Esophagus mucosa (tissue), 1 donor: Measurements from ENCODE around the gene ENTPD7. TPM values are rescaled to one million over a fixed set of nuclear protein-coding genes. Genes with fewer than 3 reads are reported as not detected.

Experiments
- ATAC-seq: fragments of 200-7000 bp; cut with Tn5 transposase; one replicate; pipeline ENCODE4 v1.9.1; 2020
- total RNA-seq: library from RNA; stranded (reverse); gene quantifications from one replicate; pipeline ENCODE4 v1.2.4, GENCODE V29; 2023
- donor health status: DM: yes; HTN: yes; CAD: no.

Gene ENTPD7
- total RNA-seq, 1 donor from 2014 or later, result 16.0 TPM

DNA sequence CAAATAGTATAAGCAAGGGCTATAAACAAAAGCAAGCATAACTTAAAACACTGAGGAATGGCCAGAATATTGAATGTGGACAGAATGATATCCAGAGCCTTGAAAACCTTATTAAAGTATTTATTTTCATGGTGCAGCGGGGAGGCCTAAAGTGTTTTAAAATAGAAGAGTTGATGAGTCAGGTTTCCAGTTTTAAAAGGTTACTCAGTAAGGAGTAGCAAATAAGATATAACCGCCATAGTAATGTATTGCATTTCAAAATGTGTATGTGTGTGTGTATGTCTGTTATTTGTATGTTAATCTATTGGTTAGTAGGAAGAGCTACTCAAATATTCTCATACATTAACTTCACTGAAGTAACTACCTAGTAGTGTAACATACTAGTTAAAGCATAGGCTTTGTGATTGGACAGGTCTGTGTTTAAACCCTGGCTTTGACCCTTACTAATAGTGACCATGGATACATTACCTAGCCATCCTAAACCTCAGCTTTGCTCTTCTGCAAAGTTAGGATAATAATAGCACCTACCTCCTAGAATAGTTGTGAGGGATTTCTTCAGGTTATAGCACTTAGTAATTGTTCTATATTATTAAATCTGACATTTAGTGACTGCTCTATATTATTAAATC, 89.6 kb downstream of the ENTPD7 start:
- no peak for ATAC-seq

DNA sequence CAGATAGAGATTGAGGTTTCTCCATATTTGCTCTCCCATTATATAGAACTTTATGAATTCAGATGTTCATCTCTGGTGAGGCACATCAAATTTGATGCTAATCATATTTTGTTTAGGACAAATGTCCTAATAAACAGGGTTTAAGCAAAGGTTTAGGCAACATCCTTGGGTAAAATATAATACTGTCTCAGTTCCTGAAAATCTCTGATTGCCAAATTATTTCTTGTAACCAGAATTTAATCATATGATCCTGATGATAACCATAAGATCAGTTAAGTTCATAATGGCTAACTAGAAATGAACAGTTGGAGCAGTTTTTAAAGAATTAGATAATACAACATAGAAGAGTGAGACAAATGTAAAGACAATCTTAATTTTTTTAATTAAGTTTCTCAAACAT, 91.3 kb downstream of the ENTPD7 start:
- no peak for ATAC-seq

DNA sequence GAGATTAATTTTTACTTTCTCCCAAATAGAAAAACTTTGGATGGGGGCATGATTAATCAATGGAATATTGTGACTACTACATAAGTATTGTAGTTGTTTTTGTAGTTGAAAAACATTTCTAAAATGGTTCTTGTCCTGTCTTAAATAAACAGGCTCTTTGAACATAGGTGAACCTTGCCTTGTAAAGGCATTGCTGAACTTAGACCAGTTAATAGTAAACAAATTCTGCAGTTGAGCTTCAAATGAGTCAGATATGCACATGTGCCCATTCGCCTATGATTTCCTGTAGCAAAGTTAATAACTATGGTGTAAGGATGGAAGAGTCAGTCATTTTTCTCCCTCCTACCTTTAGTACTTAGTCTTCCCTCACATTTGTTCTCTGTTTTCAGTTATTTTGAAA, 95.4 kb downstream of the ENTPD7 start:
- ATAC-seq, result no peak

Other genes starting within 250 kb of the ENTPD7 start
- gene GOT1, start 228.9 kb upstream of the ENTPD7 start, total RNA-seq, result 57.0 TPM
- gene NKX2-3, start 126.6 kb upstream of the ENTPD7 start, total RNA-seq, result 0.12 TPM
- gene SLC25A28, start 39.1 kb upstream of the ENTPD7 start, total RNA-seq, result 35.8 TPM
- 28.5 TPM for gene COX15, start 72.6 kb downstream of the ENTPD7 start, total RNA-seq
- gene CUTC, start 72.7 kb downstream of the ENTPD7 start, total RNA-seq, result 14.0 TPM
- gene ABCC2, start 123.1 kb downstream of the ENTPD7 start, total RNA-seq, result 0.36 TPM